SU-DHL-6 (cell line): ENCODE measurements around the gene PDE3A.

ENCODE experiments used
- H2AFZ ChIP-seq: fragments of 200-600 bp; sonication (generic); 2 replicates; pipeline ENCODE4 v1.6.1; 2014; ENCODE audit warnings: low read depth, mild to moderate bottlenecking, moderate library complexity, mixed read lengths, antibody characterized with exemption, low read length; ENCODE audit not compliant: severe bottlenecking
- H3F3A ChIP-seq: fragments of 200-600 bp; shearing (Covaris generic); 2 replicates; pipeline ENCODE4 v1.6.0; 2016; ENCODE audit warnings: antibody characterized with exemption, mild to moderate bottlenecking; ENCODE audit not compliant: insufficient read depth
- H3K27ac ChIP-seq: fragments of 200-600 bp; sonication (generic); 2 replicates; pipeline ENCODE4 v1.5.1; 2016; ENCODE audit warnings: low read depth, mild to moderate bottlenecking, low read length, moderate library complexity, mixed read lengths
- H3K27me3 ChIP-seq: fragments of 200-600 bp; sonication (generic), shearing (Covaris generic); 2 replicates; pipeline ENCODE4 v1.6.0; 2014; ENCODE audit warnings: mild to moderate bottlenecking, low read length
- H3K36me3 ChIP-seq: fragments of 200-600 bp; sonication (generic); 2 replicates; pipeline ENCODE4 v1.6.1; 2014; ENCODE audit warnings: mild to moderate bottlenecking, low read length, mixed read lengths
- H3K4me2 ChIP-seq: fragments of 300-600, 200-600 bp; shearing (Covaris generic), sonication (generic); 2 replicates; pipeline ENCODE4 v1.6.0; 2014; ENCODE audit warnings: low read length, low read depth, mild to moderate bottlenecking; ENCODE audit not compliant: poor library complexity, severe bottlenecking
- H3K4me3 ChIP-seq: fragments of 200-600 bp; sonication (generic); 2 replicates; pipeline ENCODE4 v1.5.1; 2014; ENCODE audit warnings: antibody characterized with exemption, low read length, mild to moderate bottlenecking, mixed read lengths; ENCODE audit not compliant: insufficient read depth, poor library complexity, severe bottlenecking
- H3K79me2 ChIP-seq: fragments of 200-600 bp; sonication (generic); 2 replicates; pipeline ENCODE4 v1.6.1; 2014; ENCODE audit warnings: mild to moderate bottlenecking, low read length, moderate library complexity; ENCODE audit not compliant: insufficient read depth
- H3K9ac ChIP-seq: fragments of 200-600 bp; sonication (generic); 2 replicates; pipeline ENCODE4 v1.7.0; 2014; ENCODE audit warnings: mild to moderate bottlenecking, low read length
- H3K9me2 ChIP-seq: fragments of 200-600 bp; sonication (generic); replicated peaks from 2 replicates; pipeline ENCODE4 v1.6.1; 2014; ENCODE audit warnings: low read length; ENCODE audit not compliant: insufficient read depth
- H3K9me3 ChIP-seq: fragments of 200-600 bp; sonication (generic); 2 replicates; pipeline ENCODE4 v1.6.1; 2014; ENCODE audit warnings: low read length, mixed read lengths; ENCODE audit not compliant: insufficient read depth
- H4K20me1 ChIP-seq: fragments of 200-600 bp; sonication (generic); 2 replicates; pipeline ENCODE4 v1.6.1; 2014; ENCODE audit warnings: low read depth, mild to moderate bottlenecking, antibody characterized with exemption, low read length, moderate library complexity, mixed read lengths
- EZH2phosphoT487 ChIP-seq: fragments of 200-600 bp; sonication (generic), shearing (Covaris generic); conservative IDR thresholded peaks from 2 replicates; pipeline ENCODE4 v1.6.1; 2018; ENCODE audit warnings: mild to moderate bottlenecking, antibody characterized with exemption, low read length, moderate library complexity, mixed read lengths
- TF ChIP-seq, protein P1 (sequence below): fragments of 200-600 bp; sonication (generic); IDR thresholded peaks from one replicate; pipeline ENCODE4 v1.5.1; 2017; ENCODE audit warnings: antibody characterized with exemption, mild to moderate bottlenecking, low read length, moderate library complexity; ENCODE audit not compliant: insufficient read depth, poor library complexity, severe bottlenecking

The PDE3A gene

GRCh38 chr12:20656600-20656999, 288.3 kb downstream of the PDE3A start:
- H3K27me3 ChIP-seq = no peaks in the 10 kb centered on the region
- no peaks in the 10 kb centered on the region for H3K36me3 ChIP-seq
- no peak overlapping the region for H2AFZ ChIP-seq
- H3K4me3 ChIP-seq = no peak overlapping the region
- no peaks in the 10 kb centered on the region for H3F3A ChIP-seq
- no peak overlapping the region for H3K4me2 ChIP-seq
- TF ChIP-seq, protein P1, sequence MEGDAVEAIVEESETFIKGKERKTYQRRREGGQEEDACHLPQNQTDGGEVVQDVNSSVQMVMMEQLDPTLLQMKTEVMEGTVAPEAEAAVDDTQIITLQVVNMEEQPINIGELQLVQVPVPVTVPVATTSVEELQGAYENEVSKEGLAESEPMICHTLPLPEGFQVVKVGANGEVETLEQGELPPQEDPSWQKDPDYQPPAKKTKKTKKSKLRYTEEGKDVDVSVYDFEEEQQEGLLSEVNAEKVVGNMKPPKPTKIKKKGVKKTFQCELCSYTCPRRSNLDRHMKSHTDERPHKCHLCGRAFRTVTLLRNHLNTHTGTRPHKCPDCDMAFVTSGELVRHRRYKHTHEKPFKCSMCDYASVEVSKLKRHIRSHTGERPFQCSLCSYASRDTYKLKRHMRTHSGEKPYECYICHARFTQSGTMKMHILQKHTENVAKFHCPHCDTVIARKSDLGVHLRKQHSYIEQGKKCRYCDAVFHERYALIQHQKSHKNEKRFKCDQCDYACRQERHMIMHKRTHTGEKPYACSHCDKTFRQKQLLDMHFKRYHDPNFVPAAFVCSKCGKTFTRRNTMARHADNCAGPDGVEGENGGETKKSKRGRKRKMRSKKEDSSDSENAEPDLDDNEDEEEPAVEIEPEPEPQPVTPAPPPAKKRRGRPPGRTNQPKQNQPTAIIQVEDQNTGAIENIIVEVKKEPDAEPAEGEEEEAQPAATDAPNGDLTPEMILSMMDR = no peak
- TF ChIP-seq EZH2phosphoT487 = no peak
- H4K20me1 ChIP-seq = no peaks in the 10 kb centered on the region
- no peaks in the 10 kb centered on the region for H3K9me3 ChIP-seq
- no peak overlapping the region for H3K27ac ChIP-seq
- no peaks in the 10 kb centered on the region for H3K79me2 ChIP-seq
- H3K9me2 ChIP-seq = no peaks in the 10 kb centered on the region
- no peak overlapping the region for H3K9ac ChIP-seq

DNA sequence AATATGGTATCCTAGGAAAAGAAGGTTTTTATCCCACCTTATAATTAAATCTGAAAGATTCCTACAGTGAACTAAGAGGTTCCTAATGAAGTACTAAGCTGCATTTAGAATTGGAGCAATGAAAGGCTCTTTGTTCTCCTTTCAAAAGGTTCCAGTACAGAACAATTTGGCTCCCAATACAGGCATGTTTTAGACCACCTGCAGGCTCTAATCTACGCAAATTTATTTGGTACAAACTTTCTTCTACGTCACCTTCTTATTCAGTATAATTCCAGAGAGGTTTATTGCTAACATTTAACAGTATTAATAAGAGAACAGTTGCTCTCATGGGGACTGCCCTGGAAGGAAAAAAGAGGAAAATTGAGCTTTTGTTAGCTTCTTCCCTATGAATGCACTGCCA, 289.2 kb downstream of the PDE3A start:
- Histone ChIP-seq H3K9ac (no peak overlapping the region), H3K79me2 (no peaks in the 10 kb centered on the region), H3K27me3 (no peaks in the 10 kb centered on the region), H2AFZ (no peak overlapping the region), H4K20me1 (no peaks in the 10 kb centered on the region), H3K36me3 (no peaks in the 10 kb centered on the region), H3K4me3 (no peak overlapping the region), H3K9me2 (no peaks in the 10 kb centered on the region), H3K27ac (no peak overlapping the region), H3F3A (no peaks in the 10 kb centered on the region), H3K9me3 (no peaks in the 10 kb centered on the region), H3K4me2 (no peak overlapping the region)
- TF ChIP-seq, protein P1 = no peak
- no peak for TF ChIP-seq EZH2phosphoT487

DNA sequence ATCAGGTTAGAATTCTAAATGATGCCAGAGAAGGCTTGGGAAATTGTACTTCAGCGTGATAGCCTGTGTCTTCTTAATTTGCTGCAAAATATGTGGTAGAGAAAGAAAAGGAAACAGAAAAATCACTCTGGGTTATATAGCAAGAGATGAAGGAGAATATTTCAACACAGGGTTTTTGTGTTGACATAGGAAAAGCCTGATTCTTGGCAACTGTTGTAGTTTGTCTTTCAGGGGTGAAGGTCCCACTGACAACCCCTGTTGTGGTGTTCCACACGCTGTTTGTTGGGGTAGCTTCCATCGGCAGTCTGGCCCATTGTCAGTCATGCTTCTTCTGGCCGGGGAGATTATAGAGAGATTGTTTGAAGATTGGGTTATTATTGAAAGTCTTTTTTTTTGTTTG, 313.0 kb downstream of the PDE3A start:
- no peak overlapping the region for H3K4me3 ChIP-seq
- no peaks in the 10 kb centered on the region for H3K9me2 ChIP-seq
- no peak overlapping the region for H3K27ac ChIP-seq
- H2AFZ ChIP-seq = no peak overlapping the region
- H3K9me3 ChIP-seq = no peaks in the 10 kb centered on the region
- no peaks in the 10 kb centered on the region for H3F3A ChIP-seq
- H3K27me3 ChIP-seq = no peaks in the 10 kb centered on the region
- no peaks in the 10 kb centered on the region for H4K20me1 ChIP-seq
- H3K36me3 ChIP-seq = no peaks in the 10 kb centered on the region
- no peak overlapping the region for H3K4me2 ChIP-seq
- no peaks in the 10 kb centered on the region for H3K79me2 ChIP-seq
- TF ChIP-seq EZH2phosphoT487 = no peak
- TF ChIP-seq, protein P1 = no peak
- no peak overlapping the region for H3K9ac ChIP-seq
